CD4-positive, alpha-beta T cell treated with Interleukin-6 at 100 ng/mL for 8 hours (primary cell): Measurements from ENCODE around the gene ADGRL1.

Experiments used
- DNase-seq: peaks from one replicate; pipeline ENCODE4 v3.0.0-alpha.2; 2020; ENCODE audit warnings: mixed read lengths, low spot score

ADGRL1 gene

GRCh38 chr19:14112051-14112808 lies 93.7 kb downstream of the ADGRL1 start:
- no peak for DNase-seq

- no peak for DNase-seq
Measured at GRCh38 chr19:14111486-14111885, 94.5 kb downstream of the ADGRL1 start.

- no peak for DNase-seq
Measured at GRCh38 chr19:14110650-14111049, 95.3 kb downstream of the ADGRL1 start.

- no peak for DNase-seq
Measured at GRCh38 chr19:14107581-14108461, 98.1 kb downstream of the ADGRL1 start.

- no peak for DNase-seq
Measured at GRCh38 chr19:14106840-14107239, 99.1 kb downstream of the ADGRL1 start.

- no peak for DNase-seq
Measured at GRCh38 chr19:14105680-14106079, 100.3 kb downstream of the ADGRL1 start.

GRCh38 chr19:14103310-14103709 lies 102.7 kb downstream of the ADGRL1 start:
- no peak for DNase-seq

- DNase-seq: no peak
Measured at GRCh38 chr19:14102756-14103155, 103.2 kb downstream of the ADGRL1 start.

GRCh38 chr19:14102102-14102696 lies 103.8 kb downstream of the ADGRL1 start:
- DNase-seq: no peak

GRCh38 chr19:14101003-14101545 lies 104.9 kb downstream of the ADGRL1 start:
- no peak for DNase-seq
